K562 (cell line): ENCODE data around the gene HSDL2. TPM values are rescaled to one million over a fixed set of nuclear protein-coding genes. Genes with fewer than 3 reads are reported as not detected.

ENCODE experiments used
- BHLHE40 ChIP-seq: IDR thresholded peaks from 2 replicates; pipeline ENCODE4 v1.6.1; 2011; ENCODE audit warnings: low read length, improper control_type of control experiment
- CHD1 ChIP-seq: fragments of 200-600 bp; sonication (generic); IDR thresholded peaks from one replicate; pipeline ENCODE4 v1.6.1; 2012; ENCODE audit warnings: mild to moderate bottlenecking, moderate library complexity, low read length, inconsistent platforms
- HMBOX1 ChIP-seq: sonication (generic); IDR thresholded peaks from 2 replicates; pipeline ENCODE4 v1.6.1; 2016
- HMGXB4 ChIP-seq: sonication (generic); formaldehyde crosslinking; IDR thresholded peaks from 2 replicates; pipeline ENCODE4 v1.8.1; 2023; ENCODE audit warnings: mild to moderate bottlenecking, missing genetic modification reagents
- HOMEZ ChIP-seq: fragments of 250-450 bp; sonication (Bioruptor Pico); IDR thresholded peaks from 2 replicates; pipeline ENCODE4 v1.4.0; 2020; ENCODE audit warnings: mild to moderate bottlenecking, moderate library complexity
- HOXB6 ChIP-seq: fragments of 250-450 bp; sonication (Bioruptor Pico); IDR thresholded peaks from 2 replicates; pipeline ENCODE4 v1.5.1; 2022; ENCODE audit warnings: mild to moderate bottlenecking, borderline replicate concordance
- MAZ ChIP-seq, 2 experiments: fragments of 450-650 bp in 1 of 2; sonication (generic) in 1 of 2; formaldehyde crosslinking; IDR thresholded peaks in 1 of 2; conservative IDR thresholded peaks in 1 of 2; 2 replicates each; pipeline versions ENCODE4 v1.4.0 to v1.5.0; 2020; ENCODE audit warnings: mild to moderate bottlenecking in 1 of 2, missing genetic modification reagents in 1 of 2
- MTA1 ChIP-seq: fragments of 450-650 bp; IDR thresholded peaks from 2 replicates; pipeline ENCODE4 v1.6.1; 2017; ENCODE audit warnings: borderline replicate concordance
- NR2F6 ChIP-seq: fragments of 450-650 bp; formaldehyde crosslinking; IDR thresholded peaks from 2 replicates; pipeline ENCODE4 v1.4.0; 2020; ENCODE audit warnings: mild to moderate bottlenecking
- SIX5 ChIP-seq, 2 experiments: IDR thresholded peaks; 2 replicates each; pipeline ENCODE4 v1.6.1; 2011; ENCODE audit warnings: low read length in 2 of 2, borderline replicate concordance in 1 of 2, low read depth in 1 of 2, mild to moderate bottlenecking in 1 of 2, moderate library complexity in 1 of 2; ENCODE audit not compliant: insufficient read depth in 1 of 2
- SREBF2 ChIP-seq: sonication (generic); formaldehyde crosslinking; IDR thresholded peaks from 2 replicates; pipeline ENCODE4 v1.4.0; 2020; ENCODE audit warnings: mild to moderate bottlenecking, missing genetic modification reagents
- TAF1 ChIP-seq: IDR thresholded peaks from 2 replicates; pipeline ENCODE4 v1.6.1; 2011; ENCODE audit warnings: mild to moderate bottlenecking, low read length, moderate library complexity; ENCODE audit not compliant: insufficient read depth, control insufficient read depth, severe bottlenecking; ENCODE audit errors: extremely low read depth
- TARDBP ChIP-seq: fragments of 450-650 bp; IDR thresholded peaks from 2 replicates; pipeline ENCODE4 v1.6.1; 2016
- ZKSCAN8 ChIP-seq: fragments of 200-800 bp; sonication (Bioruptor generic); IDR thresholded peaks from 2 replicates; pipeline ENCODE4 v1.6.1; 2016; ENCODE audit warnings: missing genetic modification characterization, missing compliant biosample characterization
- ZNF217 ChIP-seq: sonication (generic); formaldehyde crosslinking; IDR thresholded peaks from 2 replicates; pipeline ENCODE4 v1.8.0; 2022; ENCODE audit warnings: mild to moderate bottlenecking, missing genetic modification reagents
- polyA plus RNA-seq, 8 experiments: library from polyadenylated mRNA; depleted of rRNA in 4 of 8; stranded (reverse) in 5 of 8; unstranded in 3 of 8; fragments of >200 nt; fragmentation: Nextera tagmentation in 2 of 8; fragmentation: Illumina TruSeq in 1 of 8; extraction: Ambion mirVana in 2 of 8; extraction: Trizol in 1 of 8; gene quantifications; 2 replicates each; pipeline versions ENCODE4 v1.2.1 to v1.2.3, GENCODE V29; 2011 to 2014; ENCODE audit warnings: inconsistent platforms in 1 of 8, missing spikeins in 1 of 8
- total RNA-seq, 7 experiments: library from RNA; depleted of rRNA in 6 of 7; stranded (reverse); fragments of >200 nt in 6 of 7; fragmentation: Illumina TruSeq in 2 of 7; extraction: Trizol in 2 of 7; gene quantifications; 2 replicates each; pipeline versions ENCODE4 v1.2.1 to v1.2.3, GENCODE V29; 2011 to 2021; ENCODE audit warnings: low replicate concordance in 1 of 7
- TF ChIP-seq, protein P1 (sequence below), 3 experiments: IDR thresholded peaks in 2 of 3; conservative IDR thresholded peaks in 1 of 3; 2 replicates each; pipeline ENCODE4 v1.5.1; 2011 to 2012; ENCODE audit warnings: low read length in 3 of 3, mild to moderate bottlenecking in 3 of 3, control low read depth in 2 of 3, improper control_type of control experiment in 1 of 3, inconsistent platforms in 1 of 3, low read depth in 1 of 3, mixed read lengths in 1 of 3, moderate library complexity in 1 of 3; ENCODE audit not compliant: insufficient read depth in 2 of 3
- TF ChIP-seq, protein P2 (sequence below): fragments of 200-800 bp; sonication (Bioruptor generic); IDR thresholded peaks from 2 replicates; pipeline ENCODE4 v1.6.1; 2017; ENCODE audit warnings: missing genetic modification characterization, missing compliant biosample characterization
- TF ChIP-seq, protein P3 (sequence below): fragments of 250-450 bp; sonication (Bioruptor Pico); IDR thresholded peaks from 2 replicates; pipeline ENCODE4 v1.8.0; 2022; ENCODE audit warnings: moderate library complexity, mild to moderate bottlenecking, inconsistent platforms

HSDL2 gene
- total and polyA plus RNA-seq, 9 of the 15 experiments (the other 6 are each of a cell fraction or from before 2014, with no cell fraction given) = 22.8 to 74.1 (median 35.6) TPM

GRCh38 chr9:112487008-112487798 lies 107.3 kb downstream of the HSDL2 start (continued):
- TF ChIP-seq HOMEZ (CRISPR knock-in tag) = no peak
- 0 out of 2 replicates have a peak, but pooled peaks have one; percentile 31 for TF ChIP-seq TARDBP
- TF ChIP-seq MTA1 = no peak
- peak in 1 of 2 experiments; percentile 74; a peak in 2 of 4 replicates for TF ChIP-seq MAZ (CRISPR knock-in tag; conservative IDR thresholded peaks at IDR 0.05 in 1 of 2, IDR thresholded peaks at IDR 0.05 in 1 of 2)
- no peak for TF ChIP-seq SREBF2 (CRISPR knock-in tag)
- TF ChIP-seq TAF1 = no peak
- TF ChIP-seq HMGXB4 (CRISPR knock-in tag) = no peak
- TF ChIP-seq SIX5 (IDR thresholded peaks at IDR 0.05; ENCODE audit: borderline replicate concordance in 1 of 2, insufficient read depth in 1 of 2, low read depth in 1 of 2, low read length in 2 of 2) = no peak
- peak; percentile 62 for TF ChIP-seq BHLHE40
- TF ChIP-seq HMBOX1 = no peak
- TF ChIP-seq ZNF217 (CRISPR knock-in tag) = no peak
- TF ChIP-seq, protein P1, sequence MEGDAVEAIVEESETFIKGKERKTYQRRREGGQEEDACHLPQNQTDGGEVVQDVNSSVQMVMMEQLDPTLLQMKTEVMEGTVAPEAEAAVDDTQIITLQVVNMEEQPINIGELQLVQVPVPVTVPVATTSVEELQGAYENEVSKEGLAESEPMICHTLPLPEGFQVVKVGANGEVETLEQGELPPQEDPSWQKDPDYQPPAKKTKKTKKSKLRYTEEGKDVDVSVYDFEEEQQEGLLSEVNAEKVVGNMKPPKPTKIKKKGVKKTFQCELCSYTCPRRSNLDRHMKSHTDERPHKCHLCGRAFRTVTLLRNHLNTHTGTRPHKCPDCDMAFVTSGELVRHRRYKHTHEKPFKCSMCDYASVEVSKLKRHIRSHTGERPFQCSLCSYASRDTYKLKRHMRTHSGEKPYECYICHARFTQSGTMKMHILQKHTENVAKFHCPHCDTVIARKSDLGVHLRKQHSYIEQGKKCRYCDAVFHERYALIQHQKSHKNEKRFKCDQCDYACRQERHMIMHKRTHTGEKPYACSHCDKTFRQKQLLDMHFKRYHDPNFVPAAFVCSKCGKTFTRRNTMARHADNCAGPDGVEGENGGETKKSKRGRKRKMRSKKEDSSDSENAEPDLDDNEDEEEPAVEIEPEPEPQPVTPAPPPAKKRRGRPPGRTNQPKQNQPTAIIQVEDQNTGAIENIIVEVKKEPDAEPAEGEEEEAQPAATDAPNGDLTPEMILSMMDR (IDR thresholded peaks at IDR 0.05 in 2 of 3, conservative IDR thresholded peaks at IDR 0.05 in 1 of 3; ENCODE audit: insufficient read depth in 2 of 3, low read depth in 1 of 3, low read length in 3 of 3) = peak in 1 of 3 experiments; percentile 19; a peak in 2 of 6 replicates
- TF ChIP-seq ZKSCAN8 = no peak
- peak; percentile 28 for TF ChIP-seq CHD1
- no peak for TF ChIP-seq HOXB6 (CRISPR knock-in tag)
- TF ChIP-seq, protein P2, sequence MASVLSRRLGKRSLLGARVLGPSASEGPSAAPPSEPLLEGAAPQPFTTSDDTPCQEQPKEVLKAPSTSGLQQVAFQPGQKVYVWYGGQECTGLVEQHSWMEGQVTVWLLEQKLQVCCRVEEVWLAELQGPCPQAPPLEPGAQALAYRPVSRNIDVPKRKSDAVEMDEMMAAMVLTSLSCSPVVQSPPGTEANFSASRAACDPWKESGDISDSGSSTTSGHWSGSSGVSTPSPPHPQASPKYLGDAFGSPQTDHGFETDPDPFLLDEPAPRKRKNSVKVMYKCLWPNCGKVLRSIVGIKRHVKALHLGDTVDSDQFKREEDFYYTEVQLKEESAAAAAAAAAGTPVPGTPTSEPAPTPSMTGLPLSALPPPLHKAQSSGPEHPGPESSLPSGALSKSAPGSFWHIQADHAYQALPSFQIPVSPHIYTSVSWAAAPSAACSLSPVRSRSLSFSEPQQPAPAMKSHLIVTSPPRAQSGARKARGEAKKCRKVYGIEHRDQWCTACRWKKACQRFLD (CRISPR knock-in tag) = peak; percentile 45; the same call in 1 of the 2 replicates
- TF ChIP-seq NR2F6 (CRISPR knock-in tag) = no peak
- TF ChIP-seq, protein P3, sequence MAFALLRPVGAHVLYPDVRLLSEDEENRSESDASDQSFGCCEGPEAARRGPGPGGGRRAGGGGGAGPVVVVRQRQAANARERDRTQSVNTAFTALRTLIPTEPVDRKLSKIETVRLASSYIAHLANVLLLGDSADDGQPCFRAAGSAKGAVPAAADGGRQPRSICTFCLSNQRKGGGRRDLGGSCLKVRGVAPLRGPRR (CRISPR knock-in tag) = no peak
